ENCODE results near the gene CBLB. TPM values are rescaled to one million over a fixed set of nuclear protein-coding genes. Genes with fewer than 3 reads are reported as not detected.

The CBLB gene
- total and polyA plus RNA-seq, 2 of the 4 experiments (the other 2 are of a cell fraction) = 10.1 to 20.1 TPM

DNA sequence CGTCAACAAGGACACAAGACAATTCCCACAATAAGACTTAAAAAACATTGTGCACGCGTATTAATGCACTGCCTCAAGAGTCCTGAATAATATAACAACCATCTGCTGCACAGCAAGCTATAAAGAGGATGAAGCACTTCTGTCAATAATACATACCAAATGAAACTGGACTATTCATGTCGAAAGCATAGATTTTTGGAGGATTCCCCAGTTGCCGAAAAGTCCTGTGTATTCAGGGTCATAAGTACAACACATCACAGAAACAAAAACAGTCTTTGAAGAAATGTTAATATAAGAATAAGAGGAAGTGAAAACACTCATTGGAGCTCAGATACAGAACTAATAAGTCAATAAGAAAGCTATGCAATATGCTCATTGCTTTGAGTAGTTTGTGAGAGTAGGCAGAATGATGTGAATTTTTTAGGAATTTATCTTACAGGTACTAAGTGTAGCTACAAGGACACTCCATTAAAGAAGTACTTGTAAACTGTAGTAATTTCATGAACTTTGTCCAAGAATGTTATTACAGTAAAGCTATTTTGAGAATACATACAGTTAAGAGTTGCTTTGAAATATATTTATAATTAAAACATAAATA is 31.6 kb downstream of the CBLB start (continued):
- no peak for TF ChIP-seq MAZ (IDR thresholded peaks at IDR 0.05; ENCODE audit: borderline replicate concordance, low read depth, low read length)

DNA sequence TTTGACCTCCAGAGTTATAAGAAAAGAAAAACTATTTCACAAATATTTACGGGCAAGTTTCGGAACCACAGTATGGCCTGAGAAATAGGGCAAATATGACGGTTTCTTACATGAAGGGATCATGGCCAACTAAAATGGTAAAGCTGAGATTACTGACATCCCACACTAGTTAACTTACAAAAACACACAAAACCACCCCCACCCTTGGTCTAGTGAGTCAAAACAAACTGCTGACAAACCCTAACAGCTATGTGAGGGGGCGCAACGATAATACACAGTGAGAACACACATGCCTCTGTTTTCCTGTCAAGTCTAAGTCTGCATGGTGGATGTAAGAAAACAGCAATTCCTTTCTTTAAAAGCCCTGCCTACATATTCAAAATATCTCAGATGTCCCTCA is 32.3 kb downstream of the CBLB start:
- no peak overlapping the region for H3K9ac ChIP-seq (ENCODE audit: low read depth, low read length)
- H3K4me3 ChIP-seq (ENCODE audit: insufficient read depth, low read depth, low read length) = no peak overlapping the region
- H3K18ac ChIP-seq (ENCODE audit: low read depth, low read length) = no peak overlapping the region
- H3K56ac ChIP-seq (ENCODE audit: extremely low read depth, insufficient read depth, low read length) = no peak overlapping the region
- CTCF ChIA-PET = interaction anchor here (0.6 to 1.3 kb wide), 2 partner anchors 596 to 773 kb away, joined by 5 to 6 read pairs; no protein-coding TSS in a partner anchor
- no peaks in the 10 kb centered on the region for H3K27me3 ChIP-seq (ENCODE audit: control insufficient read depth, insufficient read depth, low read length)
- no peak overlapping the region for H2BK20ac ChIP-seq (ENCODE audit: low read depth, low read length)
- no TSS peak for BruUV-seq (replicated peaks)
- no peaks in the 10 kb centered on the region for H3K36me3 ChIP-seq (ENCODE audit: control insufficient read depth, insufficient read depth, low read length)
- DNase-seq (peak; percentile 95), ATAC-seq (ENCODE audit: low read depth) (peak; percentile 91)
- H4K91ac ChIP-seq (ENCODE audit: insufficient read depth, low read depth, low read length) = no peak overlapping the region
- peak overlapping the region; percentile 72 for H2BK5ac ChIP-seq (ENCODE audit: low read depth, low read length, poor library complexity, severe bottlenecking)
- no peak overlapping the region for H2AK9ac ChIP-seq (replicated peaks; ENCODE audit: low read depth, low read length, poor library complexity)
- H2BK120ac ChIP-seq (ENCODE audit: low read depth, low read length) = no peak overlapping the region
- H2BK15ac ChIP-seq (ENCODE audit: low read depth, low read length) = no peak overlapping the region
- no peak overlapping the region for H3K14ac ChIP-seq (replicated peaks; ENCODE audit: low read depth, low read length)
- no peak overlapping the region for H3K27ac ChIP-seq (ENCODE audit: insufficient read depth, low read length)
- in situ Hi-C loops (cut with MboI; ENCODE audit: low sequenced_read_pairs) (no loop called here), intact Hi-C loops (cut with micrococcal nuclease) (loop anchor here (10.0 kb wide), 1 partner anchor 282 kb away; no protein-coding TSS in a partner anchor), dilution Hi-C loops (cut with HindIII; ENCODE audit: low sequenced_read_pairs, unreplicated experiment) (no loop called here)
- 0 out of 2 replicates have a peak, but pooled peaks cover 3% of the 10 kb centered on the region for H4K20me1 ChIP-seq (ENCODE audit: insufficient read depth, low read length)
- no peak overlapping the region for H3K4ac ChIP-seq (ENCODE audit: low read depth, low read length)
- H2AK5ac ChIP-seq (ENCODE audit: low read depth, low read length) = no peak overlapping the region
- POLR2A ChIA-PET (ENCODE audit: unreplicated experiment) = no interaction called here
- H3K9me1 ChIP-seq (ENCODE audit: insufficient read depth, low read length) = no peaks in the 10 kb centered on the region
- no CpG with 5 or more reads among the region's 5 CpGs for WGBS, 2 experiments (ENCODE audit: extremely low coverage in 2 of 2, insufficient read length in 1 of 2)
- peaks cover 7% of the 10 kb centered on the region for H3K4me1 ChIP-seq (ENCODE audit: control insufficient read depth, insufficient read depth, low read length)
- H3K9me3 ChIP-seq (ENCODE audit: control insufficient read depth, insufficient read depth, low read length) = no peaks in the 10 kb centered on the region
- H4K8ac ChIP-seq (ENCODE audit: low read depth in 2 of 2, low read length in 2 of 2) = no peak overlapping the region
- H4K5ac ChIP-seq (ENCODE audit: low read depth, low read length) = no peak overlapping the region
- no peak overlapping the region for H2AFZ ChIP-seq (replicated peaks; ENCODE audit: low read length, poor library complexity)
- peaks cover 2 to 13% of the 10 kb centered on the region in 2 experiments; a peak in 2 of 4 replicates for H3K79me1 ChIP-seq (ENCODE audit: low read depth in 1 of 2, low read length in 2 of 2)
- H3K4me2 ChIP-seq (ENCODE audit: low read depth, low read length) = peak overlapping the region; percentile 54; the same call in 1 of the 2 replicates
- H3K23ac ChIP-seq (ENCODE audit: low read depth, low read length) = no peak overlapping the region
- TF ChIP-seq NFE2L2 (IDR thresholded peaks at IDR 0.05; ENCODE audit: low read depth, low read length) = no peak
- TF ChIP-seq, protein P1, sequence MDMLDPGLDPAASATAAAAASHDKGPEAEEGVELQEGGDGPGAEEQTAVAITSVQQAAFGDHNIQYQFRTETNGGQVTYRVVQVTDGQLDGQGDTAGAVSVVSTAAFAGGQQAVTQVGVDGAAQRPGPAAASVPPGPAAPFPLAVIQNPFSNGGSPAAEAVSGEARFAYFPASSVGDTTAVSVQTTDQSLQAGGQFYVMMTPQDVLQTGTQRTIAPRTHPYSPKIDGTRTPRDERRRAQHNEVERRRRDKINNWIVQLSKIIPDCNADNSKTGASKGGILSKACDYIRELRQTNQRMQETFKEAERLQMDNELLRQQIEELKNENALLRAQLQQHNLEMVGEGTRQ (IDR thresholded peaks at IDR 0.05; ENCODE audit: low read depth, low read length) = no peak
- peak; percentile 39; the same call in 1 of the 2 replicates for TF ChIP-seq BHLHE40 (IDR thresholded peaks at IDR 0.05; ENCODE audit: low read depth, low read length)
- TF ChIP-seq RCOR1 (IDR thresholded peaks at IDR 0.05; ENCODE audit: insufficient replicate concordance, low read length) = peak; percentile 17
- TF ChIP-seq, protein P2, sequence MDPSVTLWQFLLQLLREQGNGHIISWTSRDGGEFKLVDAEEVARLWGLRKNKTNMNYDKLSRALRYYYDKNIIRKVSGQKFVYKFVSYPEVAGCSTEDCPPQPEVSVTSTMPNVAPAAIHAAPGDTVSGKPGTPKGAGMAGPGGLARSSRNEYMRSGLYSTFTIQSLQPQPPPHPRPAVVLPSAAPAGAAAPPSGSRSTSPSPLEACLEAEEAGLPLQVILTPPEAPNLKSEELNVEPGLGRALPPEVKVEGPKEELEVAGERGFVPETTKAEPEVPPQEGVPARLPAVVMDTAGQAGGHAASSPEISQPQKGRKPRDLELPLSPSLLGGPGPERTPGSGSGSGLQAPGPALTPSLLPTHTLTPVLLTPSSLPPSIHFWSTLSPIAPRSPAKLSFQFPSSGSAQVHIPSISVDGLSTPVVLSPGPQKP (IDR thresholded peaks at IDR 0.05; ENCODE audit: borderline replicate concordance, low read depth, low read length) = no peak
- TF ChIP-seq MXI1 (IDR thresholded peaks at IDR 0.05; ENCODE audit: borderline replicate concordance, low read depth, low read length) = peak; percentile 92
- TF ChIP-seq MAZ (IDR thresholded peaks at IDR 0.05; ENCODE audit: borderline replicate concordance, low read depth, low read length) = peak; percentile 74; the same call in 1 of the 2 replicates
- TF ChIP-seq SMC3 (IDR thresholded peaks at IDR 0.05; ENCODE audit: low read depth, low read length) = 0 out of 2 replicates have a peak, but pooled peaks have one; percentile 3
- TF ChIP-seq CHD1 (IDR thresholded peaks at IDR 0.05; ENCODE audit: low read depth, low read length) = no peak
- TF ChIP-seq, protein P3, sequence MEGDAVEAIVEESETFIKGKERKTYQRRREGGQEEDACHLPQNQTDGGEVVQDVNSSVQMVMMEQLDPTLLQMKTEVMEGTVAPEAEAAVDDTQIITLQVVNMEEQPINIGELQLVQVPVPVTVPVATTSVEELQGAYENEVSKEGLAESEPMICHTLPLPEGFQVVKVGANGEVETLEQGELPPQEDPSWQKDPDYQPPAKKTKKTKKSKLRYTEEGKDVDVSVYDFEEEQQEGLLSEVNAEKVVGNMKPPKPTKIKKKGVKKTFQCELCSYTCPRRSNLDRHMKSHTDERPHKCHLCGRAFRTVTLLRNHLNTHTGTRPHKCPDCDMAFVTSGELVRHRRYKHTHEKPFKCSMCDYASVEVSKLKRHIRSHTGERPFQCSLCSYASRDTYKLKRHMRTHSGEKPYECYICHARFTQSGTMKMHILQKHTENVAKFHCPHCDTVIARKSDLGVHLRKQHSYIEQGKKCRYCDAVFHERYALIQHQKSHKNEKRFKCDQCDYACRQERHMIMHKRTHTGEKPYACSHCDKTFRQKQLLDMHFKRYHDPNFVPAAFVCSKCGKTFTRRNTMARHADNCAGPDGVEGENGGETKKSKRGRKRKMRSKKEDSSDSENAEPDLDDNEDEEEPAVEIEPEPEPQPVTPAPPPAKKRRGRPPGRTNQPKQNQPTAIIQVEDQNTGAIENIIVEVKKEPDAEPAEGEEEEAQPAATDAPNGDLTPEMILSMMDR (conservative IDR thresholded peaks at IDR 0.05; ENCODE audit: low read depth, low read length) = 0 out of 2 replicates have a peak, but pooled peaks have one; percentile 5
- TF ChIP-seq FOS (IDR thresholded peaks at IDR 0.05; ENCODE audit: low read depth, low read length) = peak; percentile 85
- TF ChIP-seq MAFK (IDR thresholded peaks at IDR 0.05; ENCODE audit: low read depth, low read length) = peak; percentile 60
